Kidney (tissue), 14 donors: ENCODE data around the gene VRK1. TPM values are rescaled to one million over a fixed set of nuclear protein-coding genes. Genes with fewer than 3 reads are reported as not detected.

Experiments
- DNase-seq, 5 donors: peaks; one replicate each; pipeline ENCODE4 v3.0.0-alpha.2; 2013 to 2020
- FAIRE-seq: peaks from 2 replicates; lab custom pipeline; 2012; peaks lifted over from hg19 to GRCh38; lab: Jason Lieb, UNC
- H3K27ac ChIP-seq, 2 donors: one replicate each; pipeline ENCODE4 v1.7.0; 2013; ENCODE audit warnings: low read depth in 2 of 2, low read length in 2 of 2, inconsistent platforms in 1 of 2
- H3K27me3 ChIP-seq: one replicate; pipeline ENCODE4 v1.7.1; 2013; ENCODE audit warnings: low read length, inconsistent platforms; ENCODE audit not compliant: control insufficient read depth, insufficient read depth
- H3K36me3 ChIP-seq, 3 donors: one replicate each; pipeline versions ENCODE4 v1.7.0 to v1.7.1; 2013; ENCODE audit warnings: low read length in 3 of 3, control low read depth in 1 of 3, inconsistent platforms in 1 of 3; ENCODE audit not compliant: insufficient read depth in 3 of 3, control insufficient read depth in 2 of 3
- H3K4me1 ChIP-seq, 3 donors: one replicate each; pipeline versions ENCODE4 v1.7.0 to v1.7.1; 2013; ENCODE audit warnings: low read length in 3 of 3, inconsistent platforms in 1 of 3, low read depth in 1 of 3; ENCODE audit not compliant: control insufficient read depth in 2 of 3, insufficient read depth in 2 of 3
- H3K4me3 ChIP-seq, 3 donors: one replicate each; pipeline versions ENCODE4 v1.7.0 to v1.8.1; 2013; ENCODE audit warnings: low read length in 3 of 3, control low read depth in 1 of 3, inconsistent platforms in 1 of 3
- H3K9ac ChIP-seq, 3 donors: one replicate each; pipeline versions ENCODE4 v1.7.0 to v1.7.1; 2013; ENCODE audit warnings: low read length in 3 of 3, control low read depth in 1 of 3, inconsistent platforms in 1 of 3
- H3K9me3 ChIP-seq, 3 donors: one replicate each; pipeline versions ENCODE4 v1.7.0 to v1.7.1; 2013; ENCODE audit warnings: low read length in 3 of 3, control low read depth in 1 of 3, inconsistent platforms in 1 of 3; ENCODE audit not compliant: control insufficient read depth in 2 of 3, insufficient read depth in 1 of 3
- intact Hi-C: fragments of 100-400 bp; cut with DNase I; formaldehyde crosslinking; loops from one replicate; pipeline ENCODE4 v1.11.1; 2022
- polyA plus RNA-seq: library from polyadenylated mRNA; stranded (reverse); fragments of 350-450 nt; fragmentation: Illumina TruSeq; extraction: RNeasy Lipid Tissue Mini Kit (QIAGEN cat#74804); gene quantifications from one replicate; pipeline ENCODE4 v1.2.3, GENCODE V29; 2014; ENCODE audit warnings: low read depth, low replicate concordance; ENCODE audit not compliant: insufficient read depth
- total RNA-seq: library from RNA; stranded (reverse); fragmentation: NEBNext Ultra II Directional; extraction: Animal tissue kit (Norgen Biotek cat#: 25700); gene quantifications from one replicate; pipeline ENCODE4 v1.2.1, GENCODE V29; 2021
- TF ChIP-seq, protein P1 (sequence below): IDR thresholded peaks from 3 replicates; pipeline ENCODE4 v1.5.1; 2012; ENCODE audit warnings: mild to moderate bottlenecking, moderate library complexity, borderline replicate concordance; ENCODE audit not compliant: insufficient read depth; ENCODE audit errors: extremely low read depth
- donor health status: control.
- donor health status: control.
- donor health status: control.
- donor health status: control.
- donor health status: control.
- donor health status: DM: yes; HTN: yes; CAD: no.
- donor health status: Normal renal cell carcinoma (clear cell type).

Gene VRK1
- total and polyA plus RNA-seq, 2 donors from 2014 or later = 6.6 to 15.8 TPM

DNA sequence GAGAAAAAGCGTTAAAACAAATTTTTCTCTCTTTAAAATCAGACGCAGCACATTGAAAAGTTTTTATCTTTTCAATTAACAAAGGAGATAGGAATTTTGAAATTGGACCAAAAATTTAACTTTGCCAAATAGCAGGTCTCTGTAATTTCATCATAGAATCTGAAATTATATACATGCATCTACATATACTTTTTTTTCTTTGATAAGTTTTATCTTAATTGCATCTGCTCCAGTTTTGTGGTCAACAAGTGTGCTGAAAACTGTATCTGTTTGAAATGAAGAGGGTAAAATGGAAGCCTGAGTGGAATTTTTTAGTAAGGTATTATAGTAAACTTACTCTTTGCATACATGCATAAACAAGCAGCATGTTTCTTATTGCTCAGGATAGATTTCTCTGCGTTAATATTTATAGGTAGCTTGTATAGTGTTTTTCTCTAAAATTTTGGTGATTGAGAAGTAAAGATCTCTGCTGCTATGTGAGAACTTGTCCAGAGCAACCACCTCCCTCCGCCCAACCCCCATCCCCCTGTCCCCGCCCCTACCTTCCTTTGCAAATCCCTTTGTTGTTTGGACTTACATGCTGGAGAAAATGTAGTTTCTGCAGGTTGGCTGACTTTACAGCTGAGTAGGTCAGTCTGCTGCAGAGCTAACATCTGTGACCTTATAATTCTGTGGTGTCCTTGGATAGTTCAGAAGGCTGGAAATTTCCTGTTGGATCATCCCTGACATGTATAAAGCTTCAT, 64.6 kb downstream of the VRK1 start:
- H3K27me3 ChIP-seq = no peaks in the 10 kb centered on the region
- DNase-seq = peak in 4 of 5 donors; percentile 32 to 53 (median 36)
- intact Hi-C loops = no loop called here

DNA sequence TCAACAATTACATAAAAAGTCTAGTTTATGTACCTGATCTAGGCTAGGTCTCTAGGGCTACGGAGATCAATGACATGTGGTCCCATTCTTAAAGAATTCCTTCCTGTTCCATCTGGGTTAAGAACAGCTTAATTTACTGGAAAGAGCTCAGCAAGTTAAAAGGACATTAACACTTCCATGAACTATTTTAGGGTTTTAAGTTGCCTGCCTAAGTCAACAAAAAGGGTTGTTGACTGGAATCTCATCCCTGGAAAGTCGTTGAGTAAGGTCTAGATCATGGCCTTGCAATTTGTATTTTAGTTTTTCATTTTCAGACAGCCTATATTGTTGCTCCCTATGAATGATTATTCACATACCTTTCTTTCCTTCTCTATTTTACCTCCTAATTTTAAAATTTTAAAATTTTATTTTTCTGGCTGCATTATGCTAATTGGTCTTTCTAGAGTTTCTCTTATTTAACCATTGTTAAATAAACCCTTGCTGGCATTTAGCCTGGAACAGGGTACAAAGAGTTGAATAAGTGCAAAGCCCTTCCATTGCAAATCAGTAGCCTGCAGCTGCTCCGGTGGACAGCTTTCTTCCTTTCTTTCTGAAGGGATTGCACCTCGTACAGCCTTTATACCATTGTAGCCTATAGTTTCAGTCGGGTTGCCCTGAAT, 66.3 kb downstream of the VRK1 start:
- no peak overlapping the region for H3K4me3 ChIP-seq
- no peak overlapping the region for H3K27ac ChIP-seq
- H3K9ac ChIP-seq = no peak overlapping the region
- peak; percentile 29 for FAIRE-seq
- peak in 2 of 5 donors; percentile 20 to 29 for DNase-seq
- no peaks in the 10 kb centered on the region for H3K36me3 ChIP-seq
- no peaks in the 10 kb centered on the region for H3K4me1 ChIP-seq
- no peaks in the 10 kb centered on the region for H3K27me3 ChIP-seq
- H3K9me3 ChIP-seq = no peaks in the 10 kb centered on the region
- intact Hi-C loops = no loop called here
- TF ChIP-seq, protein P1, sequence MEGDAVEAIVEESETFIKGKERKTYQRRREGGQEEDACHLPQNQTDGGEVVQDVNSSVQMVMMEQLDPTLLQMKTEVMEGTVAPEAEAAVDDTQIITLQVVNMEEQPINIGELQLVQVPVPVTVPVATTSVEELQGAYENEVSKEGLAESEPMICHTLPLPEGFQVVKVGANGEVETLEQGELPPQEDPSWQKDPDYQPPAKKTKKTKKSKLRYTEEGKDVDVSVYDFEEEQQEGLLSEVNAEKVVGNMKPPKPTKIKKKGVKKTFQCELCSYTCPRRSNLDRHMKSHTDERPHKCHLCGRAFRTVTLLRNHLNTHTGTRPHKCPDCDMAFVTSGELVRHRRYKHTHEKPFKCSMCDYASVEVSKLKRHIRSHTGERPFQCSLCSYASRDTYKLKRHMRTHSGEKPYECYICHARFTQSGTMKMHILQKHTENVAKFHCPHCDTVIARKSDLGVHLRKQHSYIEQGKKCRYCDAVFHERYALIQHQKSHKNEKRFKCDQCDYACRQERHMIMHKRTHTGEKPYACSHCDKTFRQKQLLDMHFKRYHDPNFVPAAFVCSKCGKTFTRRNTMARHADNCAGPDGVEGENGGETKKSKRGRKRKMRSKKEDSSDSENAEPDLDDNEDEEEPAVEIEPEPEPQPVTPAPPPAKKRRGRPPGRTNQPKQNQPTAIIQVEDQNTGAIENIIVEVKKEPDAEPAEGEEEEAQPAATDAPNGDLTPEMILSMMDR = no peak

More for the DNA sequence above, 64.6 kb downstream of the VRK1 start:
- FAIRE-seq = no peak
- TF ChIP-seq, protein P1 = no peak
- Histone ChIP-seq H3K4me1 (no peaks in the 10 kb centered on the region), H3K4me3 (no peak overlapping the region), H3K36me3 (no peaks in the 10 kb centered on the region), H3K9ac (no peak overlapping the region), H3K27ac (no peak overlapping the region), H3K9me3 (no peaks in the 10 kb centered on the region)

DNA sequence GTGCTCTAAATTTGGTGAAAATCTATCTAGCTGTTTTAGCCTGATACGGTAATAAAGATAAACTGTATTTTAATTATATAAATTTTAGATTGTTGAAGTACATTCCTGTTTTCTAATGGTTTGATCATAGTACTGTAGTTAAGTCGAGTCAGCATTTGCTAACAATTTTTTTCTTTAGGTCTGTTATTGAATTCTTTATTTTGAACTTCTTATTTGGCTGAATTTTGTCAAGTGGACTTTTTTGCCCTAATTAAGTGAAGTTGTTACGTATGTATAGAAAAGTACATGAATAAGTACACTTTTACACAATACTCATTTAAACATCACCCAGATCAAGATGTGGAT, 66.8 kb downstream of the VRK1 start:
- FAIRE-seq = no peak
- DNase-seq = no peak
- H3K4me1 ChIP-seq = no peaks in the 10 kb centered on the region
- no peaks in the 10 kb centered on the region for H3K36me3 ChIP-seq
- intact Hi-C loops = no loop called here
- TF ChIP-seq, protein P1 = no peak
- H3K27me3 ChIP-seq = no peaks in the 10 kb centered on the region
- H3K4me3 ChIP-seq = no peak overlapping the region
- no peaks in the 10 kb centered on the region for H3K9me3 ChIP-seq
- no peak overlapping the region for H3K9ac ChIP-seq
- no peak overlapping the region for H3K27ac ChIP-seq
